Medulla oblongata (tissue), 1 donor: ENCODE data around the gene RAI14.

Source experiments
- DNase-seq: peaks from one replicate; pipeline ENCODE4 v3.0.0-alpha.2; 2015; ENCODE audit errors: extremely low spot score

RAI14 gene

DNA sequence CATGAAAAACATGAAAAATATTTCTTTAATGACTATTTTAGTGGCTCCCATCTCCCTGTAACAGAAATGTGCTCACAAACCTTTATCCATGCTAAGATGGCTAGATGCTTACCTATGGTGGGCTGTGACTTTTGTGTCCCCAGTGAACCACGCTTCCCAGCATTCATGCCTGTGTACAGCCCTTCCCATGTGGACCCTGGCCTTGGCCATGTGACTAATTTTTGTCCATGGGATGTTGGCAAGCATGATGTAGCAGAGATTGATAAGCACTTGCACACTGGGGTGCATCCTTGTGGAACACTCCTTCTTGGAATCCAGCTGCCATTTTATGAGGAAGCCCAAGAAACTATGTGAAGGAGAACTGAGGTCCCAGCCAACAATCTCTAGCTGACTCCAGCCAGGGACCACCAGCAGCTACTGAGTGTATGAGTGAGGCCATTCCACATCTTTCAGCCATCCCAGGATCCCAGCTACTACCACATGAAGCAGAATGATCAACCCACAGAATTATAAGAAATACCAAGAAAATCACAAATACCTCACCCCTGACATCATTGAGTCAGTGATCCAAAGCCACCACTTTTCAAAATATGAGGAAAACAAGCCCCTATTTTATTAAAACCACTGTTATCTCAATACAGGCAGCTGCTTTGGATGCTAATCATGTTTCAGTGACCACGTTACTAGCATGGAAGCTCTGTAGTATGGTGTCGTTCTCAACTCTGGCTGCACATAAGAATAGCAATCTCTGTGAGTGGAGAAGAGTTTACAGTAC, 16.1 kb upstream of the RAI14 start:
- no peak for DNase-seq

DNA sequence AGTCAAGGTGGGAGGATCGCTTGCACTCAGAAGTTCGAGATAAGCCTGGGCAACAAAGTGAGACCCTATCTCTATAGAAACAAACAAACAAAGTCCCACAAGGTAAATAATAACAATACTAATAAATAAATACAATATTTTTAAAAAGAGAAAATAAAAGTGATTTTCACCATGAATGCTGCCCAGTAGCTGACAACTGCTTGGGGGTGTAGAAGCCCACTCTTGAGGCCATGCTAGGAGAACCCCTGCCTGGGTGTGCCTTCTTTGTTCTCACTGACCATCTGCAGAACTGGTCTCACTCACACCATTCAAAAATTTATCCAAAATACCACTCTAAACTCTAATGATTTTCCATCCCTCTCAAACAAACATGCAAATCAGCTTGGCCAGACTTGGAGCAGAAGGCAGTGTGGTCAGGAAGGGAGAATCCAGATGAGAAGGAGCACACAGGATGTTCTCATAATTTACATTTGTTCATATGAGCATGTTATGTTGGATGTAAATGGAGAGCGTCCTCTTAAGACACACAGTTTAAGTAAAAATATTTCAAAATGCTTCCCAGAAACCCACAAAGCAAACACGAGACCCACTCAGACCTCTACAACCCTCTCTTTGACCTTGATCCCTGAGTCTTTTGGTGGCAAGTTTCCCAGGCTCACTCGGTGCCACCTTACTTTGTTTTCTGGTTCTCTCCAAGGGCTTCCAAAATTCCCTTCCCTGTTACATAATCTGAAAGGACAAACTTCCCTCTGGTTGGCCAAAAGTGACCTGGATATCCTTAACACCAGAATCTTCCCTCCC, 7.9 kb upstream of the RAI14 start:
- no peak for DNase-seq

DNA sequence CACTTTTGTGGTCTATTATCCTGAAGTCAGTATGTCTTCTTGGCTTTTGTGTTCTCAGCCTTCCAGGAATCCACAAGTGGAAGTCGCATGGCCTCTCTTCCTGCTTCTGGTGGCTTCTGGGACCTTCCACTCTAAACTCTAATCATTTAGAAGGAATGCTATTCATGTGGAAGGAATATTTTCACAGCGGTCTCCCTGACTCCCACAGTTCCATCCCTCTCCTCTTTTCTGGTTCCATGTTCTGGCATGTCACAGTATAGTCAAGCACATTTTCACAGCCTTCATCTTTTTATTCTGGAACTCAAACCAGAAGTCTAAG, 7.3 kb upstream of the RAI14 start:
- DNase-seq, result no peak

DNA sequence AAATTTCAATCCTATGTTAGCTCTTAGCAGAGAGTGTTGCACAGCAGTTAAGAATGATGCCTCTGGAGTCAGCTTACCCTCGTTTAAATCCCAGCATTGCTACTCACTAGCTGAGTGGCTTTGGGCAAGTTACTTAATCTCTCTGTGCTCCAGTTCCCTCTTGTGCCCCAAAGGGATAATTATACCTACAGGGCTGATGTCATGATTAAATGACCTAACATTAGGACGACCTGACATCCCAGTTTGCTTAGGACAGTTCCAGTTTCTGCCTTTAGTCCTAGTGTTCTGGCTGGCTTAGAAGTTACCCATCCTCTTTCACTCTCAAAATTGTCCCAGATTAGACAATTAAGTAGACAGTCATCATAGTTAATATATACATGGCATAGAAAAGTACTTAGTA, 4.3 kb upstream of the RAI14 start:
- DNase-seq, result no peak

DNA sequence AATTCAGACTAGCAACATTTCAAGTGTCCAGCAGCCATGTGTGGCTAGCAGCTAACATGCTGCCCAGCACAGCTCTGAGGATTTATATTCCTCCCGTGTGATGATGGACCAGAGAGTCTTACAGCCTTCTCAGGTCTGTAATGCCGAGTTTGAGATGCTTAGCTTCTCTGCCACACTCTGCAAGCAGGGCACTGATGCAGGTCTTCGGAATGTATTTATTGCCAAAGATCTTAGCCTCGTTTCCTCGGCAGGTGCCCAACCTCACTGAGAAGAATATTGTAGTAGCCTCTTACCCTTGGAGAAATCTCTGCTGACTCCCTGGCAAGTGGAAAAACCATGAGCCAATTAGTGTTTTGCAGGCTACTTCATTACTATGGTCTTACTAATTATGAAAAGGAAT, 3.7 kb upstream of the RAI14 start:
- no peak for DNase-seq

- DNase-seq, result no peak
These were observed 3.2 kb upstream of the RAI14 start for GRCh38 chr5:34652914-34653313.

DNA sequence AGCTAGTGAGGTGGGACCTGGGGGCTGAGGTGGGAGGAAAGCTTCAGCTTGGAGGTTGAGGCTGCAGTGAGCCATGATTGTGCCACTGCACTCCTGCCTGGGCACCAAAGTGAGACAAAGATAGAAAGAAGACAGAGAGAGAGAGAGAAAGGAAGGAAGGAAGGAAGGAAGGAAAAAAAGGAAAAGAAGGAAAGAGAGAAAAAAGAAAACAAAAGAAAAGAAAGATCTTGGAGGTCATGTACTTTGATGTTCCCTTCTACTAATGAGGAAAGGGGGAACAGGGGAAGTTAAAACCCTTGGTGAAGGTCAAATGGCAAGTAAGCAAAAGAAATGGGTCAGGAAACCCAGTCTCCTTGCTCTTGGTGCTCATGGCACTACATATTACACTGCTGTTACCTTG, 2.4 kb upstream of the RAI14 start:
- DNase-seq, result no peak

GRCh38 chr5:34655354-34655991, 655 bp upstream of the RAI14 start:
- peak; percentile 74 for DNase-seq

DNA sequence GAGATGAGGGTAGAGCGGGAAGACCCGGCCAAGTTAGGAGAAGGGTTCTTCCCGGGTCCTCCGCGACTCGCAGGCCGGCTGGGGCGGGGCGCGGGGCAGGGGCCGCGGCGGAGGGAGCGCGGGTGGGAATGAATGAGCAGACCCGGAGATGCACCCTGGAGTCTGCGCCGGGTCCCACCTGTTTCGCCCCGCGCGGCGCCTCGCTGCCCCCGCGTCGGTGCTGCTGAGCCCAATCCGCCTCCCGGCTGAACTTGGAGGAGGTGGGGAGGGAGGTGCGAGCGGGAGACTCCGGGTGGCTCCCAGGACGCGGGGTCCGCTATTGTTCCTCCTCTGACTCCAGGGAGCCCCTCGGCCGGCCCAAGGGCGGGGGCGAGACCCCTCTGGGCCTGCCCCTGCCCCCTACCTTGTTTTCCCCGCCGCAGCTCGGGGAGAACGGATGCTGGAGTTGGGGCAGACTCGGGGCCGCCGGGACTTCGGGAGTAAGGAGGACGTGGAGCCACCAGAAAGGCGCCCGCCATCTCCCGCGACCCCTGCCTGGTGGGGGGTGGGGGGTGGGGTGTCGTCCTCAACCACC, 659 bp downstream of the RAI14 start:
- no peak for DNase-seq

GRCh38 chr5:34657274-34657921, 1.3 kb downstream of the RAI14 start:
- peak; percentile 28 for DNase-seq

DNA sequence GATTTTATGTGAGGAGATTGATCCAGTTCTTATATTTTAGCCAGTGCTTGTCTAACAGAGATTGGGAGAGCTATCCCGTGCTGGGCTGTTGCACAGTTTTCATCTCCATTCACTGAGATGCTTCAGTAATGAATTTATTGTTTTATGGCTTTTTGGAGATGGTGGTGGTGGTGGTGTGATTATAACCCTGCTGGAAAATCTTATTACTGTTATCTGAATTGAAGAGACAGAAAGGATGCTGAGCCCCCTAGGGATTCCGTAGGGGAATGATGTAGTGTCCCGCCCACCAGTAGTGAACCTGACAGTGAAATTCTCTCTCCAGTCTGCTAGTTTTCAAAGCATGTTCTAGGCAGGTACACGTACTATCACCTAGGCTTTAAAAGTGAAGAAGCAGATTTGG, 1.9 kb downstream of the RAI14 start:
- DNase-seq, result no peak

GRCh38 chr5:34659168-34659567, 3.0 kb downstream of the RAI14 start:
- no peak for DNase-seq

GRCh38 chr5:34660444-34660843, 4.3 kb downstream of the RAI14 start:
- no peak for DNase-seq

DNA sequence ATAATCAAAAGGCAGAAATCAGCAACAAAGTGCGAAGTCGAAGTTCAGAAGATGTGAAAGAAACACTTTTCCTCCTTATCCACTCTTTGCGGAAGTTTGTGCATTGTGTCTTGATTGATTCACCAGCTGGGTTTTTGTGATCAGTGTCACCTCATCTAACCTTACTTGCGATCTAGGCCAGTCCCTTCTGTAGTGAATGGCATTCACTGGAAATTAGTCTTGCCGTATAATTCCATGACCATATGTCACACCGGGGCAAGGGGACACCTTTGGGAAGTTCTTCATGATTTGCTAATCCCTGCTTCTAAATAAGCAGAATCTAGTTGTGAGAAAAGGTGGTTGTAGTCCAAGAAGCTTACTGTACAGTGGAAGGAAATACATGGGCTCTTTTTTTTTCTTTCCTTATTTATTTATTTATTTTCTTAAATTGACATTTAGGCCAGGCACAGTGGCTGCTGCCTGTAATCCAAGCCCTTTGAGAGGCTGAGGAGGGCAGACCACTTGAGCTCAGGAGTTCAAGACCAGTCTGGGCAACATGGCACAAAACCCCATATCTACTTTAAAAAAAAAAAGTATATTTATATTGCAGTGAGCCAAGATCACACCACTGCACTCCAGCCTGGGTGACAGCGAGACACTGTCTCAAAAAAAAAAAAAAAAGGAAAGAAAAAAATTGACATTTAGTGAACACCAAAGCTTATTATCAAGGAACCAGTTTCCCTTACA, 7.8 kb downstream of the RAI14 start:
- no peak for DNase-seq

- DNase-seq, result no peak
These were observed 10.4 kb downstream of the RAI14 start for GRCh38 chr5:34666392-34667080.

DNA sequence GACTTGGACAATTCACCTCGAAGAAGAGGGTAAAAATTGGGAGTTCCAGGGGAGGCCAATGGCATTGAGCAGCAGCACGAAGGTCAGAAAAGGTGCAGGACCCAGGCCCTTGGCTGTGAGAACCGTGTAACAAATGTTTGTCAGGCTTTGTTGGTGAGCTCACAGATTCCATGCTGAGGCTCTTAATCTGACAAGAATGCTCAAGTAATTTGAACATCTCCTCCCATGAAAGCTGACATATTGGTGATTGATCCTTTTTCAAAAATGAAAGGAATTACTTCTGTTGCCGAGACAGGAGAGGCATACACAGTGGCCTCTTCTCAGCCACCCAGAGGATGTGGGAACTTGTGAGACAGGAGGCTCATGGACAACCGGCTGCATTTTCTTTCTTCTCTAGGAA, 11.6 kb downstream of the RAI14 start:
- DNase-seq, result no peak

DNA sequence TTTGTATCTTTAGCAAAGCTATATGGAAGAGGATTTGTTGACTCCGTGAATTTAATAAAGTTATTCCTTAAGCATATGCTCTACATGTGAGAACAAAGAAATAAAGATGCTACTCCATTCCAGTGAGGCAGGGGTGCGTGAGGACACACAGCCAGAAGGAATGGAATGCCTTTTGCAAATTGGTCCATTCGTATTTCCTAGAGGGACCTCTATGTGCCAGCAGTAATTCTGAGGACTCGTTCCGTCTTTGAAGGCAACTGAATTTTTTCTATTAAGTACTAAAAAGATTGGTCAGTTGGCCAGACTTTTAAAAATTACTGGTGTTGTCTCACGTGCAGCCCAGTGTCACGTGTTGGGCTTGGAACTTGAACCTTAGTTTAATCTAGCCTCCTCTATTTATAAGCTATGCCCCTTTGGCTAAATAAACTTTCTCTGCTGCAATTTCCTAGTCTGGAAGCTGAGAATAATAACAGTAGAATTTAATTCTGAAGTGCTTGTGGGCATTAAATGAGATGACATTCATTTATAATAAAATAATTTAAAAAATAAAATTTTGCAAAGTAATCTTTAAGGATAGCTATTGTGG, 13.9 kb downstream of the RAI14 start:
- DNase-seq, result no peak

DNA sequence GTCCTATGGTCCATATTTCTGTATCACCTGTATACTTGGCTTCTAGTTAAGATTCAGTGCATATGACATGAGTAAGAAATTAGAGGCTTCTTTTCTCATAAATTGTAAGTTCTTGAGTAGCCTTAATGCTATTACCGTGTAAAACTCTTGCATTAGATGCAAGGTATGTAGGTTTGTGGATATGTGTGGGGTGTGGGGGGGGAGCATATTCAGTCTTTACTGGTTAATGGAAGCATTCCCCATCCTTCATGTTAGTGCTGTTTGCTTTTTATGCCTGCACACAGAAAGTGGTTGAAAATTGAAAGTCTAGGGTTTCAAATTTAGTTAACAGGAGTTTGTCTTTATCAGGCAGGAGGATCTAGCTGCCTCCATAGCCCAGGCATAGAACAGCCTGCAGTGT, 16.1 kb downstream of the RAI14 start:
- no peak for DNase-seq

DNA sequence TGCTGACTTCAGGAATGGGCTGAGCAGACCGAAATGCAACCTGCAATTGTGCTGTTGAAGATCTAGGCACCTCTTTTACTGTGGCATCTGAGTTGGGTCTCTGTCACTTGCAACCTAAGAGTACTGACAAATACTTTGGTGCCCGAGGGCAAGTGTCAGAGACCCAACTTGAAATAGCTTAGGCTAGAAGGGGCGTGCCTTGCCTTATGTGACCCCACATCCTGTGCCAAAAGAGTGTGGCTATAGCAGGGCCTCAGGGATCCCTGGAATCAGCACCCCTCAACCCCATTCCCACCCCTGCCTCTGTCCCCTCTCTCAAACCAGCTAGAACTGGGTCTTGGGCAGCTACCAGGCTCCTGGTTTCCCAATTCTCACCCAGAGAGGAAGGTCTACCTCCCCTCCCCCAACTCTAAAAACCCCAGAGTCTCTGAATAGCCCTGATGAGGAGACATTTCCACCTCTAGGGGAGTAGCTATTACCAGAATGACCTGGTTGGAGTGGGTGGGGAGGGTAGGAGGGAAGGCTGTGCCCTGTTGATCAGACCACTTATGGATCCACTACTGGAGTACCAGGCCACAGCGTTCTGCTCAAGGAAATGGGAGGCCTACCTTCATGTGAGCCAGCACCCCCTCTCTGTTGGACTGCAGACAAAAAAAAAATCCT, 17.5 kb downstream of the RAI14 start:
- DNase-seq, result no peak

DNA sequence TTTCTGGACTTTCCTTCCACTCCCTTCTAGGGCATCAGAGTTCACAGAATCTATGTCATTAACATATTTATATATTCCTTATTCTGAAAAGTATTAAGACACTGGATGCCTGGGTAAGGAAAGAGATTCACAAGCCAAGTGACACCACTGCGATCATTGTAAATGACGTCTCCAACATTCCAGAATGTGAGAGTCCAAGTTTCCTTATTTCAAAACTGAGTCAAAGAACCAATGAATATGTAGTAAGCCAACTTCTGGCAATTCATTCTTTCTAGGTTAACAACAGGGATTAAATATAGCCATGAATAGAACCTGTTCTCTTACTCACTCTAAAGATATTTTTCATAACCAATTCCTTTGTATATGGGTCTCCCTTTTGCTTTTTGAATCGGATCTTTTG, 18.1 kb downstream of the RAI14 start:
- no peak for DNase-seq
